KMS-11 (cell line): Measurements from ENCODE around the gene RTEL1.

Experiments used
- H2AFZ ChIP-seq: fragments of 200-600 bp; sonication (generic); 2 replicates; pipeline ENCODE4 v1.6.1; 2016; ENCODE audit warnings: antibody characterized with exemption, mixed run types, low read depth
- H3K27ac ChIP-seq: fragments of 200-600 bp; sonication (generic); 2 replicates; pipeline ENCODE4 v1.6.1; 2016; ENCODE audit warnings: mild to moderate bottlenecking, mixed run types
- H3K27me3 ChIP-seq: fragments of 200-600 bp; sonication (generic); 2 replicates; pipeline ENCODE4 v1.6.1; 2017; ENCODE audit warnings: mild to moderate bottlenecking, low read depth, mixed run types, moderate library complexity; ENCODE audit not compliant: insufficient read depth
- H3K36me3 ChIP-seq: fragments of 200-600 bp; sonication (generic); 2 replicates; pipeline ENCODE4 v1.6.1; 2017; ENCODE audit warnings: mild to moderate bottlenecking, mixed run types; ENCODE audit not compliant: insufficient read depth
- H3K4me1 ChIP-seq: fragments of 200-600 bp; sonication (generic); 2 replicates; pipeline ENCODE4 v1.6.1; 2016; ENCODE audit warnings: mild to moderate bottlenecking, low read depth, mixed run types; ENCODE audit not compliant: poor library complexity, severe bottlenecking
- H3K4me2 ChIP-seq: fragments of 200-600 bp; sonication (generic); 2 replicates; pipeline ENCODE4 v1.7.0; 2016; ENCODE audit warnings: mild to moderate bottlenecking, mixed run types
- H3K4me3 ChIP-seq: fragments of 200-600 bp; sonication (generic); IDR thresholded peaks from 2 replicates; pipeline ENCODE4 v1.6.1; 2017; ENCODE audit warnings: low read depth, low read length, mixed read lengths; ENCODE audit not compliant: insufficient read depth
- H3K79me2 ChIP-seq: fragments of 200-600 bp; sonication (generic); 2 replicates; pipeline ENCODE4 v1.6.1; 2016; ENCODE audit warnings: low read depth, mixed run types; ENCODE audit not compliant: insufficient read depth
- H3K9ac ChIP-seq: fragments of 200-600 bp; sonication (generic); 2 replicates; pipeline ENCODE4 v1.6.1; 2016; ENCODE audit warnings: mild to moderate bottlenecking, mixed run types
- H4K20me1 ChIP-seq: fragments of 200-600 bp; sonication (generic); 2 replicates; pipeline ENCODE4 v1.6.1; 2016; ENCODE audit warnings: mild to moderate bottlenecking, mixed run types; ENCODE audit not compliant: insufficient read depth
- CTCF ChIP-seq: fragments of 200-600 bp; sonication (generic); conservative IDR thresholded peaks from 2 replicates; pipeline ENCODE4 v1.6.1; 2017; ENCODE audit warnings: low read depth, mild to moderate bottlenecking, antibody characterized with exemption, low read length, moderate library complexity, mixed read lengths

The RTEL1 gene

DNA sequence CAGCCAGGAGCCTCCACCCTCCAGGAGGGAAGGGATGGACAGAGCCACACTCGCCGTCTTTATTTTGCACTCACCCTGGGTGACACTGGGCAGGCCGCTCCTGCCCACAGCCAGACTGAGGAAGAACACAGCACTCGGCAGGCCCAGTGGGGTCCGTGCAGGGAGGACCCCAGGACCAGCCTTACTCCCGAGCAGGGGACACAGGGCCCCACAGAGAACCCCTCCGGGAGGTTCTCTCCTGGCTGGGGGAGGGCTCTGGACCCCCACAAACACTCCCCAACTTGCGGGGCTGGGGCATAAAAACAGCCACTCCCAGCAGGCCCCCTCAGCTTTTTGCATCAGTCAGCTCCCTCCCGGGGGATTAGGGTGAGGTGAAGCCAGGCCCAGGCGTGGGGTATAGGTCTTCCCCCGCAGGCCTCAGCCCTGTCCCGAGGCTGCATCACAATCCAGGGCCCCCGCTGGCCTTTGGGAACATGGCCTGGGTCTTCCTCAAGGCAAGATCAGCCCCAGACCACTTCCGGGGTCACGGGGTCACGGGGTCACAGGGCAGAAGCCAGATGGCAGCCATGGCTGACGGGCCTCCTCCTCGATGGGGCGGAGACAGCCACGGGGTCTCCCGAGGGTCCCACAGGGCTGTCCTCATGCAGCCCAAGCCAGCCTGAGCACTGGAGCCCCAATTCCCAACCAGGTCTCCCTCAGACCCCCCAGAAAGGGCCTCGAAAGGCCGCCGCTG, 41.5 kb downstream of the RTEL1 start:
- Histone ChIP-seq H3K9ac (no peak overlapping the region), H3K79me2 (no peaks in the 10 kb centered on the region), H3K27ac (no peak overlapping the region), H3K4me3 (no peak overlapping the region), H3K4me2 (no peak overlapping the region), H3K4me1 (no peaks in the 10 kb centered on the region), H3K36me3 (no peaks in the 10 kb centered on the region), H4K20me1 (no peaks in the 10 kb centered on the region), H2AFZ (no peak overlapping the region), H3K27me3 (no peaks in the 10 kb centered on the region)
- no peak for TF ChIP-seq CTCF

DNA sequence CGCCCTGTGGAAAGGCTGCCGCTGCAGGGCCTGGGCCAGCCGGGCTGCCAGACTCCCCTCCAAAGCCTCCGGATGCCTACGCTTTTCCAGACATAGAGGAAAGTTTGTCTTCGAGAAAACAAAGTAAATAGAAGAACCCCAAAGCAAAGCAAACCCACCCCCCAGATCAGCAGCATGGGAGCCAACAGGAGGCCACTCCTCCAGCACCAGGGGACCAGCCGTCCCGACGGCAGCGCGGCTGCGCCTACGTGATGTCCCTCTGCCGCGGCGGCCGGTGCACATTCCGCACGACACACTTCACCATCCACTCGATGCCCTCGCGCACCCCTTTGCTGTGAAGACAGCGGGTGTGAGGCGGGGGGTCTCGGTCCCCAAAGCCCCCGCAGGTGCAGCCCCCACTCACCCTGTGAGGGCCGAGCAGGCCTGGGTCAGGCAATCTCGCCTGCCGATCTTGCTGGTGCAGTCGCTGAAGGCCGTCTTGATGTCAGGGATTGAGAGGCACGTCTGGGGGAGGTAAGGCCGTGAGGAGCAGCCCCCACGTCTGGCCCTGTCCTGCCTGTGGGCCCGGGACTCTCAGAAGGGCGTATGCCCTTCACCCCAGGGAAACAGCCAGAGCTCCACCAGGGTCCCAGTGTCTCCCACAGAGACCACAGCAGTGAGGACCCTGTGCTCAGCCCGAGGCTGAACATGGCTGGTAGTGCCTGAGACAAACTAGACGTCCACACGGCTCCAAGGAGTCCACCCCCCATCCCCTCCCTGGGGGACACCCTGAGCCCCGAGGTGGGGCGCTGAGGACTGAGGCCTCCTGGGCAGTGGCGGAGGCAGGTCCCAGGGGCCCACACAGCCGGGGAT, 42.3 kb downstream of the RTEL1 start:
- no peak overlapping the region for H3K9ac ChIP-seq
- H3K79me2 ChIP-seq, result 0 out of 2 replicates have a peak, but pooled peaks cover under 1% of the 10 kb centered on the region
- H3K4me2 ChIP-seq, result no peak overlapping the region
- H4K20me1 ChIP-seq, result no peaks in the 10 kb centered on the region
- no peaks in the 10 kb centered on the region for H3K27me3 ChIP-seq
- H3K36me3 ChIP-seq, result no peaks in the 10 kb centered on the region
- no peak overlapping the region for H3K4me3 ChIP-seq
- no peak overlapping the region for H3K27ac ChIP-seq
- no peak for TF ChIP-seq CTCF
- H2AFZ ChIP-seq, result no peak overlapping the region
- H3K4me1 ChIP-seq, result no peaks in the 10 kb centered on the region

GRCh38 chr20:63701051-63701328, 42.9 kb downstream of the RTEL1 start:
- H3K27me3 ChIP-seq, result no peaks in the 10 kb centered on the region
- no peak for TF ChIP-seq CTCF
- no peak overlapping the region for H3K9ac ChIP-seq
- no peak overlapping the region for H3K4me2 ChIP-seq
- H3K4me1 ChIP-seq, result peaks cover 5% of the 10 kb centered on the region
- no peak overlapping the region for H2AFZ ChIP-seq
- H3K4me3 ChIP-seq, result no peak overlapping the region
- H3K27ac ChIP-seq, result no peak overlapping the region
- peaks cover 7% of the 10 kb centered on the region; the same call in 1 of the 2 replicates for H3K79me2 ChIP-seq
- no peaks in the 10 kb centered on the region for H4K20me1 ChIP-seq
- H3K36me3 ChIP-seq, result no peaks in the 10 kb centered on the region

DNA sequence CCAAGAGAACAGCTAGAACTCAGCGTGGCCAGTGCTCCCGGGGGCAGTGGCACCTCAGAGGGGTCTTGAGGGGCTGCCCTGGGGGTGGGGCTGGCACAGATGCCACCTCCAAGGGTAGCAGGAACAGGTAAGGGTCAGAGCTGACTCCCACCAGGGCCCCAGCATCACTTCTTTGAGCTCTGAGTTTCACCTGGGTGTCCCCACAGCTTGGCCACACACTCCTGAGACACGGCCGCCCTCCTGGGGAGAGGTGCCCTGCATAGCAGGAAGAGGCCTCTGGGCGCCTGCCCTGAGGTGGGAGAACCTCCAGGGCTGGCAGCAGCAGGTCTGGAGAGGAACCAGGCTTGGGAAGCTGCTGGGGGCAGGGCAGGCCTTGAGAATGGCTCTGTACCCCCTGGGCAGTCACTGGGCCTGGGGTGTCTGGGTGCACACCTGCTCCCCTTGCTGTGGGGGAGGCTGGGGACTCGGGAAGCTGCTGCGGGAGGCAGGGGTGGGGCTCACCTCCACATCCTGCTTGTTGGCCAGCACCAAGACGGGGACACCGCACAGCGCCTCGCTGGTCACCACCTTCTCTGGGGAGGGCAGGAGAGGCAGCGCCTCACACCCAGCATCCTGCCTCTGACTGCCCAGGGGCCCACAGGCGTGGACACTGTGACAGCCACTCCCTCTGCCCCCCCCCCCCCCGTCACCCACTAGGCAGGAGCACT, 43.4 kb downstream of the RTEL1 start:
- no peak for TF ChIP-seq CTCF
- H3K27ac ChIP-seq, result no peak overlapping the region

More for the DNA sequence above, 43.4 kb downstream of the RTEL1 start:
- Histone ChIP-seq H3K9ac (no peak overlapping the region), H3K4me3 (no peak overlapping the region), H3K4me1 (peaks cover 10% of the 10 kb centered on the region), H3K4me2 (no peak overlapping the region), H3K27me3 (no peaks in the 10 kb centered on the region), H3K36me3 (no peaks in the 10 kb centered on the region), H3K79me2 (peaks cover 11% of the 10 kb centered on the region; the same call in 1 of the 2 replicates), H4K20me1 (0 out of 2 replicates have a peak, but pooled peaks cover 2% of the 10 kb centered on the region), H2AFZ (no peak overlapping the region)
